ENCODE data around the gene AFF3.

AFF3 gene

DNA sequence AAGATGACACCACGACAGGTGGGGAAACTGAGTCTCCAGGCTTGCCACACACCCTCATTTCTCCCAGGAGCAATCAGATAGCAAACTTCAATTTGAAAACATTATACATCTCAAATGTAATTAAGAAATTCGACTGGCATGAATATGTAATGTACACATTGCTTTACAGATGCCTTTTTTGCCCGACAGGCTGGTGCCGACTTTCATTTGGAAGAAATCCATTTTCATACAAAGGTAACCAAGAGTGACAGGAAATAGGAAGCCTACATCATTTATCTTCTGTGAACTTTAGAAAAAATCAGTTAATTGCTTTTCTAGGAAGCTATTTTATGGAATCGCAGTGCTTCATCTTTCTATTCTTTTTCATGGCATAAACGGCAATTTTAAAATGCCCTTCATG is 140.3 kb downstream of the AFF3 start:
- DNase-seq = no peak

DNA sequence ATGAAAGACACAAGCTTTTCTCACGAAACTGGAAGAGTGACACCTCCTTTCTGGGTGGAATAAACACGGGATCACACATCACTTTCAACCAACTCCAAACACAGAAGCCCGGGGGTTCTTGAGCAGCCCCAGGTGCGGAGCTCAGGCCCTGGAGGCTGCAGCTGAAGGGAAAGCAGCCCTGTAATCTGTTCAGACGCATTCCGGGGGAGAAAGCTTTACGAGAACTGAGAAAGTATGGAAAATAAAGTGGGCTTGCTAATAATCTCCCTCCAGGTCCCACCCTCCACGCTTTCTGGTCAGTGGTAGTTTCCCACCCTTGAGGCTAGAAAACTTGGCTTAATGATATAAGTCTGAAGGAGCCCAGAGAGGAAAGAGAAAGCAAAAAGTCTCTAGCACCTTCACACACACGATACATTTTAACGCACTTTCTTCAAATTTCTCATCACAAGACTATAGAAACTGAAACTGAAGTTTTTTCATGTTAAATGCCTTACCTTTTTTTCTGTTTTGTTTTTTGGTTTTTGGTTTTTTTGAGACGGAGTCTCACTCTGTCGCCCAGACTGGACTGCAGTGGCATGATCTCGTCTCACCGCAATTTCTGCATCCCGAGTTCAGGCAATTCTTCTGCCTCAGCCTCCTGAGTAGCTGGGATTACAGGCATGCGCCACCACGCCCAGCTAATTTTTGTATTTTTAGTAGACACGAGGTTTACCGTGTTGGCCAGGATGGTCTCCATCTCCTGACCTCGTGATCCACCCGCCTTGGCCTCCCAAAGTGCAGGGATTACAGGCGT is 141.3 kb downstream of the AFF3 start:
- no peak for DNase-seq

- DNase-seq = no peak
Observed at GRCh38 chr2:99998651-99999320, 143.6 kb downstream of the AFF3 start.

- no peak for DNase-seq
Observed at GRCh38 chr2:99989905-99990304, 152.5 kb downstream of the AFF3 start.

DNA sequence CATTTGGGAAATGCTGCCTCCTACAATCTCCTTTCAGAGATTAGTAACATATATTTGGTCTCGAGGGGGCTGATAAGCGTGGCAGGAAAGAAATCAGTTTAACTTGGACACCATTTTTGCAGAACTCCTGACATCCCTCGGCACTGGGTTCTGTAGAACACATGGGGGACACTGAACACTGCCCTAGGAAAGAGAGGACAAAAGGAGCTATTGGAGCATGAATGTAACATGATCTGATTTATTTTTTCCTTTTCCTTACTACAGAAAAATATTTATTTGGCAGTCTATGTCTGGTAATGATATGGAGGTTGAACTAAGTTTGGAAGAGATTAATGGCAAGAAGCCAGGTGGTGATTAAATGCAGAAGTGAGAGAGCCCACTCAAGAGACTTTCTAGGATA is 153.8 kb downstream of the AFF3 start:
- no peak for DNase-seq

GRCh38 chr2:99987160-99987559 is 155.2 kb downstream of the AFF3 start:
- DNase-seq = no peak

DNA sequence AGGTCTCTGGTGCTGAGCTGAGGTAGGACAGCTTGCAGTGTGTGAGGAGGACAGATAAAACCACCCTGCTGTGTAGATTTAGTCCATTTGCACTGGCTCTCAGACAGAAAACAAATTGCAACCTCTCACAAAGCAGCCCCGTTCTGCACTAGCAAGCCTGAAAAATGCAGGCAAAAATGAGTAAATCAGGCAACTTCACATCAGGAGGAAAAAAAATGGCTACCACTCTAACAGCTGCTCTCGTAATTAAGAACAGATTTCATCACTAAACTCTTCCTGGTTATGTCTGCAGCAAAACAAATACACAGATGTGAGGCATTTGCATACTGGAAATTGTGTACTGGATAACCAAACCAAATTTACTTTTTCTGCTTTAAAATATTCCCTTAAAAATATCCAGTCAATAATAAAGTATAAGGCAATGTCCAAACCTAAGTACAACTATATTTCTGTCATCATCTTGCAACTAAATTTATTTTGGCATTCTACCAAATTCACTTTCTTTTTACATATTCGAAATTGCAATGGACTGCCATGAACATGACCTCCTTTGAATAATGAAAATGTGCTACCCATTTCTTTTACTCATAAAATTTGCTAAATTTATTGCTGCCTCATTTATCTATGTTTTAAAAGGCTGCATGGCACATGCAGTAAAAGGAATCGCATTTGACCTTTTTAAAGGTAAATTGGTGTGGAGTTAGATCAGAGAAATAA is 157.4 kb downstream of the AFF3 start:
- DNase-seq = no peak

GRCh38 chr2:99982744-99983143 is 159.6 kb downstream of the AFF3 start:
- no peak for DNase-seq

GRCh38 chr2:99981840-99982239 is 160.6 kb downstream of the AFF3 start:
- no peak for DNase-seq

DNA sequence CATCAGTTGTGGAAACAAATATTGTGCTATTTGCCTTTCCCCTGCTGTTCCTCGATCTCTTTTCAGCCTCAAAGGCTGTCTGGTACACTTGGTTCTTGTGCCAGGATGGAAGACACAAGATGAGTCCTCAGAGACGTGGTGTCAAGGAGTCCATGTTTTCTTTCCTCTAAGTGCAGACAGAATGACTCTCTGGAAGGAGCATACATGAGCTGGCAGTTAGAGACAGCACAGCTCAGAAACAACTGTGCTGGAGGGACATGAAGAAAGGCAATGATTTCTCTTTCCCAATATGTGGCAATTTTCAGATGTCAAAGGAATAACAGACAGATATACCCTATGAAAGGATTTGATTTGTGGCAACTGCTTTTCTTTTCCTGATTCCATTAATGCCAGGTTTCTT is 162.2 kb downstream of the AFF3 start:
- no peak for DNase-seq

- DNase-seq = no peak
Observed at GRCh38 chr2:99977966-99978365, 164.4 kb downstream of the AFF3 start.

- no peak for DNase-seq
Observed at GRCh38 chr2:99975386-99975785, 167.0 kb downstream of the AFF3 start.

GRCh38 chr2:99974682-99975375 is 167.6 kb downstream of the AFF3 start:
- no peak for DNase-seq

DNA sequence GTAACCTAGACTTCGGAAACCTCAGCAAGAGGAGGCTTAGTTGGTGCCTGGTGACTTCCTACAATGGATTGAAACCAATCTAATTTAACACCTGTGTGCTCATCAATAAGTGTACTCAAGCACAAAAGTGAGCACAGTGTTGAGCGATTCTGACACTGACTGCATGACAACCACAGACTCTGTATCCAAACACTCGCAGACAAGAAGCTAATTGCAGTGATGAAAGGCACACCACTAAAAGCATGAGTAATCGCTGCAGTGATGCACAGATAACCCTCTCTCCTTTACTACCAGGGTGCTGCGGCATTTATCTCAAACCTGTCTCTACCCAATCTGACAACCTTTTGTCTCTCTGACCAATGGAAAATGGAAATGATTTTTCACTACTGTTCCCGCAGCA is 168.1 kb downstream of the AFF3 start:
- DNase-seq = no peak

GRCh38 chr2:99971326-99971900 is 171.0 kb downstream of the AFF3 start:
- DNase-seq = no peak

GRCh38 chr2:99970292-99970868 is 172.0 kb downstream of the AFF3 start:
- no peak for DNase-seq

- no peak for DNase-seq
Observed at GRCh38 chr2:99961196-99961913, 181.0 kb downstream of the AFF3 start.

- DNase-seq = no peak
Observed at GRCh38 chr2:99960790-99961189, 181.6 kb downstream of the AFF3 start.

- no peak for DNase-seq
Observed at GRCh38 chr2:99960291-99960690, 182.1 kb downstream of the AFF3 start.

DNA sequence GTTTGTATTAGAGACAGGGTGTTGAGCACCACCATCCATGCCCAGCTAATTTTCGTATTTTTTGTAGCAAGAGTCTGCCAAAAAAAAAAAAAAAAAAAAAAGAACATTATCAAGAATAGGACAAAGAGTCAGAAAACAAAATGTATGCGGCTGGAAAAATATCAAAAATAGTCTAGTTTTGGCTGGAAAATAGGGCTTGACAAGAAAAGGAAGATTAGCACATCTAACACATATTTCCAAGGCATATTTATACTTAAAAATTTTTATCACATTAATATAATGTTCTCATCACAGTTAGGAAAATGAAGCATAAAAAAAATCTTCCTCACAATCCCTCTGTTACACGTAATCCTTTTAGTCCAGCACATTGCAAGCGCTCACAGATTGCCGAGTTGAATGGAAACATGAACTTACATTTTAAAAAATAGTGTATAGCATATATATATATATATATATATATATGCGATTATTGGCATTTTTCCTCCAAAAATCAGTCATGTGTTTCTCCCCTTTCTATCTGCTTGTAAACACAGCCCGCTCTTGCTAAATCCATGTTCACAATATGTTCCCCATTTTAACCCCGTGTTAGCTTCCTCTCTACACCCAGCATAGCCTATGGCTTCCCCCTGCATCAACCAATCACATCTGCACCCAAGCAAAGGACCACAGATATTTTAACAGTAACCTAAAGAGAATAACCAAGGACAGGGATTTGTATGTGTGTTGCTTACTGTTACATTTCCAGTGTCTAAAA is 183.0 kb downstream of the AFF3 start:
- no peak for DNase-seq

Measured in activated gamma-delta T cell treated with Interleukin-2 at 50 U/mL for 16 hours (primary cell).